ENCODE measurements around the gene HEATR1. TPM values are rescaled to one million over a fixed set of nuclear protein-coding genes. Genes with fewer than 3 reads are reported as not detected.

Gene HEATR1
- polyA plus RNA-seq, 1 of the 3 experiments (the other 2 are of a cell fraction) = 10.6 TPM

GRCh38 chr1:236536540-236536939, 67.8 kb downstream of the HEATR1 start:
- Histone ChIP-seq H3K27ac (ENCODE audit: low read depth in 2 of 2, low read length in 1 of 2) (no peak overlapping the region), H3K36me3 (replicated peaks in 1 of 2; ENCODE audit: control insufficient read depth in 1 of 2, insufficient read depth in 2 of 2, low read length in 1 of 2) (peaks cover 10 to 41% of the 10 kb centered on the region in 2 experiments), H3K79me2 (ENCODE audit: insufficient read depth) (no peaks in the 10 kb centered on the region; the same call in 1 of the 2 replicates), H3F3A (replicated peaks; ENCODE audit: insufficient read depth) (peaks cover 4% of the 10 kb centered on the region), H4K20me1 (ENCODE audit: insufficient read depth) (no peaks in the 10 kb centered on the region), H3K27me3 (ENCODE audit: insufficient read depth) (no peaks in the 10 kb centered on the region), H2AFZ (ENCODE audit: low read depth) (no peak overlapping the region), H3K4me3 (ENCODE audit: low read depth in 2 of 2, low read length in 1 of 2) (no peak overlapping the region), H3K4me2 (no peak overlapping the region), H3K9me3 (no peaks in the 10 kb centered on the region), H3K9me2 (no peaks in the 10 kb centered on the region), H3K9ac (no peak overlapping the region), H3K4me1 (ENCODE audit: control insufficient read depth in 1 of 2, insufficient read depth in 2 of 2, low read depth in 1 of 2, low read length in 1 of 2) (peaks cover 0 to 8% of the 10 kb centered on the region in 2 experiments; a peak in 2 of 4 replicates)
- WGBS (ENCODE audit: low lambda C conversion rate) = 91% methylated on average over 4 of the region's 5 CpGs
- TF ChIP-seq RAD21 (IDR thresholded peaks at IDR 0.05; ENCODE audit: low read length) (no peak), EP300 (IDR thresholded peaks at IDR 0.05; ENCODE audit: borderline replicate concordance in 1 of 2, low read depth in 1 of 2, low read length in 1 of 2) (no peak), NFIC (IDR thresholded peaks at IDR 0.05; ENCODE audit: borderline replicate concordance) (no peak), TCF12 (IDR thresholded peaks at IDR 0.05) (no peak)
- CTCF ChIA-PET = interaction anchor here (1.4 kb wide), 1 partner anchor 23 kb away, joined by 3 read pairs; no protein-coding TSS in a partner anchor
- no peak for DNase-seq
- POLR2A ChIA-PET = no interaction called here

- no peaks in the 10 kb centered on the region for H3K27me3 ChIP-seq (ENCODE audit: insufficient read depth)
- no peaks in the 10 kb centered on the region for H3K9me2 ChIP-seq
- H3K4me2 ChIP-seq = no peak overlapping the region
- TF ChIP-seq RCOR1 (IDR thresholded peaks at IDR 0.05; ENCODE audit: low read length) (no peak), ELF1 (IDR thresholded peaks at IDR 0.05) (no peak), EP300 (IDR thresholded peaks at IDR 0.05; ENCODE audit: borderline replicate concordance in 1 of 2, low read depth in 1 of 2, low read length in 1 of 2) (no peak), NFIC (IDR thresholded peaks at IDR 0.05; ENCODE audit: borderline replicate concordance) (no peak), GATA2 (CRISPR knock-in tag; IDR thresholded peaks at IDR 0.05) (no peak), PBX3 (IDR thresholded peaks at IDR 0.05) (no peak), CHD2 (IDR thresholded peaks at IDR 0.05; ENCODE audit: low read length, partially characterized antibody) (no peak), MEF2A (IDR thresholded peaks at IDR 0.05; ENCODE audit: borderline replicate concordance, low read depth) (no peak), EZH2phosphoT487 (IDR thresholded peaks at IDR 0.05; ENCODE audit: borderline replicate concordance, low read depth) (no peak), FOXJ3 (CRISPR knock-in tag; IDR thresholded peaks at IDR 0.05) (no peak), POLR2AphosphoS5 (IDR thresholded peaks at IDR 0.05; ENCODE audit: low read depth, low read length) (no peak), RXRA (IDR thresholded peaks at IDR 0.05; ENCODE audit: borderline replicate concordance, low read depth) (no peak), JUND (IDR thresholded peaks at IDR 0.05) (no peak), MXI1 (IDR thresholded peaks at IDR 0.05; ENCODE audit: low read depth, low read length) (no peak), NRF1 (IDR thresholded peaks at IDR 0.05; ENCODE audit: low read depth, low read length) (no peak), SMC3 (IDR thresholded peaks at IDR 0.05; ENCODE audit: low read depth, low read length) (no peak), CTCF (IDR thresholded peaks at IDR 0.05) (no peak), FOXM1 (IDR thresholded peaks at IDR 0.05; ENCODE audit: low read depth) (no peak), TAF1 (IDR thresholded peaks at IDR 0.05; ENCODE audit: borderline replicate concordance, low read depth, low read length) (no peak), IRF3 (IDR thresholded peaks at IDR 0.05; ENCODE audit: low read depth, low read length) (no peak)
- 98% methylated on average over 6 of the region's 6 CpGs for WGBS (ENCODE audit: low lambda C conversion rate)
- H2AFZ ChIP-seq (ENCODE audit: low read depth) = no peak overlapping the region
- no peak overlapping the region for H3K4me3 ChIP-seq (ENCODE audit: low read depth in 2 of 2, low read length in 1 of 2)
- no peaks in the 10 kb centered on the region for H3K9me3 ChIP-seq
- H3K27ac ChIP-seq (ENCODE audit: low read depth in 2 of 2, low read length in 1 of 2) = peak overlapping the region in 1 of 2 experiments; percentile 24; a peak in 1 of 4 replicates
- ChIA-PET CTCF (interaction anchor here (0.7 to 1.4 kb wide), 3 partner anchors 9 to 427 kb away, joined by 3 read pairs; no protein-coding TSS in a partner anchor), POLR2A (interaction anchor here (0.9 kb wide), 1 partner anchor 69 kb away, joined by 3 read pairs; the partner anchor contains the start of gene HEATR1)
- H3K4me1 ChIP-seq (ENCODE audit: control insufficient read depth in 1 of 2, insufficient read depth in 2 of 2, low read depth in 1 of 2, low read length in 1 of 2) = peaks cover 0 to 8% of the 10 kb centered on the region in 2 experiments; a peak in 2 of 4 replicates
- no peaks in the 10 kb centered on the region; the same call in 1 of the 2 replicates for H3K79me2 ChIP-seq (ENCODE audit: insufficient read depth)
- H3K9ac ChIP-seq = no peak overlapping the region
- H3K36me3 ChIP-seq (replicated peaks in 1 of 2; ENCODE audit: control insufficient read depth in 1 of 2, insufficient read depth in 2 of 2, low read length in 1 of 2) = peaks cover 10 to 38% of the 10 kb centered on the region in 2 experiments
- no peaks in the 10 kb centered on the region for H4K20me1 ChIP-seq (ENCODE audit: insufficient read depth)
- peaks cover 4% of the 10 kb centered on the region for H3F3A ChIP-seq (replicated peaks; ENCODE audit: insufficient read depth)
- DNase-seq = peak; percentile 57
Observed at GRCh38 chr1:236535662-236536161, 68.6 kb downstream of the HEATR1 start.
